ENCODE measurements around the gene CACNB1.
"Not testable (repeated sequence)": the region's sequence is repeated elsewhere in the genome, so short reads cannot be mapped to it uniquely, and the experiment has no call there.

The CACNB1 gene

DNA sequence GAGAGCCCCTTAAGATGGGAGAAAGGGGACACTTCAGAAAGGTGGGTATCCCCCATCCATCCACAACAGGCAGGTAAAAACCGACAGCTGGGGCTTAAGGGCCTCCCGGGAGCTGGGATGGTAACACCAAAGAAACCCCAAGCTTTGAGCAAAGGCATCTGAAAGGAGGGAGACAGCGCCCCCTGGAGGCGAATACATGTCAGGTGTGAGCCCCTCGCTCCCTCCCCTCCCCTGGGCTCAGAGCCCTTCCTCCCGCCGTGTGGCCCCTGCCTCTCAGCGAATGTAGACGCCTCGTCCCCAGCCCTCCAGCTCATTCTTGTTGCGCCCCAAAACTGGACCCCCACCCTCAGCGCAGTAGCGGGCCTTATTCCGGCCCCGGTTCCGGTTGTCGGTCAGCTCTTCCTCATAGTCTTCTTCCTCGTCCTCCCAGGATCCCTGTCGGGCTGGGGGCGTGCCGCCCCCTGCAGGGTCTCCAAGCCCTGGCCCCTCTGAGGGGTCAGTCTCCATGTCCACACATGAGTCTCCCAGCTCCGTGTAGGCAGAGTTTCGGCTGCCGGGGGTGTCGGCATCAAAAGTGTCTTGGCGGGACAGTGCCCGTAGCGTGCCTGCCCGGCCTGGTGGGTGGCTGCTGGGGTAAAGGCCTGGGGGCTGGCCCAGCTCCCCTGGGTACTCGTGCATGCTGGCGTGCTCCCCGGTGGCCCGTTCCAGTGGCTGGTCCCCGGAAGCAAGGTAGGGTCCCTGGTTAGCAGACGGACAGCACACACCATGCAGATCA lies 22.4 kb downstream of the CACNB1 start:
- DNase-seq (ENCODE audit: low read depth in 3 of 3), result peak; percentile 53 to 66 (median 53)

DNA sequence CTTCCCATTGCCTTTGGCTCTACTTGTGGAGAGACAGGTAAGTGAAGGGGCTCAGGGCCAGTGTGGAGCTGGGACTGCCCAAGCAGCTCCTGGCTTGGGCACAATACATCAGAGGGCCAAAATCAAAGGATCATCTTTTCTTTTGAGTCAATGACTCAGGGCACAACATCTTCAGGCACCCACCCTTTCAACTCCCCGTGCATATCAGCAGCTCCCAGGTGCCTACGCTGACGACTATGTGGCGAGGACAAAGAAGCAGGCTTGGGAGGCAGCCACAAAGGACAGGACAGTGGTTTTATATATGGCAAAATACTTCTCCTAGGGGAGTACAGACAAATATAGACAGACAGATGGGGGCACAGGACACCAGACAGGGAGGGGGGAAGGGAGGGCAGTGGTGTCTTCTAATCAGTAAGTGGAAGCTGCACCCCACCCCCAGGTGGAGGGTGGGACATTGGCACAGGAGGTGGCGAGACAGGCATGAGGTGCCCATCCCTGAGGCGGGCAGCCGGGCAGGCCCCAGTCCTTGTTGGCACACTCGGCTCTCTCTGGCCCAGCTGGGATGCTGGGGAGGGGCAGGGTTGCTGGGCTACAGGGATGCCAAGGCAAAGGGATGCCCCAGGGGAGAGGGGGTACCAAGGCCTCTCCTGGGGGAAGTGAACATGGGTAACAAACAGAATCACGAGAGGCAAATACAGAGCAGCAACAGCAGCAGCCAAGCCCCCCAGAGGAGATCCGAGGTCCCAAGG lies 23.8 kb downstream of the CACNB1 start:
- DNase-seq (ENCODE audit: low read depth in 3 of 3), result no peak

DNA sequence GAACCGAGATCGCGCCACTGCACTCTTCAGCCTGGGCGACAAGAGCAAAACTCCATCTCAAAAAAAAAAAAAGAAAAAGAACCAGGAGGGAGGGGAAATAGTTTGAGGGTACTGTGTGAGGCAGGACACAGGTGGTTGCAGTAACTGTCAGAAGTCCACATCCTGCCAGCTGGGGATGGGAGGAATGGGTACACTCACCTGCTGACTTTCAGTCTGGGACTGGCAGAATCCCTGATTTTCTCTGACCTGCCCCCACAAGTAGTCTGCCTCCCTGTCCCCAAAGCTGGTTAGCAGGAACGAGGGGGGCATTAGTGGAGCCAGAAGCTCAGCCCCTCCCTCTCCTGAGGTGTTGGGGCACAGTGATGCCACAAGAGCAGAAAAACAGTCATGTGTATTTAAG lies 24.4 kb downstream of the CACNB1 start:
- no peak for DNase-seq (ENCODE audit: low read depth in 3 of 3)

DNA sequence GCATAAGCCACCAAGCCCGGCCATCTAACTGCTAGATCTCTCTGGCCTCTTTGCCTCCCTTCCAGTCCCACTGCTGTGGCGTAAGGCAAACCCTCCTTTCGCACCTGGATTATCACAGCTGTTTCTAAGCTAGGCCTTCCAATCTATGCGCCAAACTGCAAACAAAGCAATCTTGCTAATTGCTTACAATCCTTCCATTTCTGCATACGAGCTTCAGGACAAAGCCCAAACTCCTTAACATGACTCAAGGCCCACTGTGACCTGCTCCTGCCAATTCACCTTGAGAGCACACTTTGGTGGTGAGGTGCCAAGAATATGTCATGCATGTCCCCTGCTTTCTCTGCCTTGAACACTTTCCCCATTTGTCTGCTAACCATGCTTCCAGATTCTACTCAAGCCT lies 25.5 kb downstream of the CACNB1 start:
- no peak for DNase-seq (ENCODE audit: low read depth in 3 of 3)

DNA sequence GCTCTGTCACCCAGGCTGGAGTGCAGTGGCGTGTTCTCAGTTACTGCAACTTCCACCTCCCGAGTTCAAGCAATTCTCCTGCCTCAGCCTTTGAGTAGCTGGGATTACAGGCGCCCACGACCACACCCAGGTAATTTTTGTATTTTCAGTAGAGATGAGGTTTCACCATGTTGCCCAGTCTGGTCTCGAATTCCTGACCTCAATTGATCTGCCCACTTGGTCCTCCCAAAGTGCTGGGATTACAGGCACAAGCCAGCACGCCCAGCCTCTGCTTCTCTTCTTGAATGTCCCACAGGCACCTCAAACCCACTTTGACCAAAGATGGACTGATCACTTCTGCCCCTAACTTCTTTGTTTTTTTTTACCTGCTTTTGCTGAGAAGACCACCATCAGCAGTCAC lies 26.9 kb downstream of the CACNB1 start:
- no peak for DNase-seq (ENCODE audit: low read depth in 3 of 3)

DNA sequence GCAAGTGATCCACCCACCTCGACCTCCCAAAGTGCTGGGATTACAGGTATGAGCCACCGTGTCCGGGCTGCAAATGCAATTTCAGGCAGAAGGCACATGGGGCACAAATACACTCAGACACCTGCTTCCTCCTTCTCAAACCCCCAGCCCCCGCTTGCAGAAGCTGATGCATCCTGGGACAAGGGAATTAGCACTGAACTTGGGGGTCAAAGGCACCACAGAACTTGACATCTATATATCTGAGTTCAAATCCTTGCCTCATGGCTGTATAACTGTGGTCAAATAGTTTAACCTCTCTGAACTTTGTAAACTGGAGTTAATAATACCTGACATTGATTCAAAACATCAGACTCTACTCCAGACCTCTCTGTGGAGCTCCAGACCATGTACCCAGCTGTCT lies 27.4 kb downstream of the CACNB1 start:
- no peak for DNase-seq (ENCODE audit: low read depth in 3 of 3)

DNA sequence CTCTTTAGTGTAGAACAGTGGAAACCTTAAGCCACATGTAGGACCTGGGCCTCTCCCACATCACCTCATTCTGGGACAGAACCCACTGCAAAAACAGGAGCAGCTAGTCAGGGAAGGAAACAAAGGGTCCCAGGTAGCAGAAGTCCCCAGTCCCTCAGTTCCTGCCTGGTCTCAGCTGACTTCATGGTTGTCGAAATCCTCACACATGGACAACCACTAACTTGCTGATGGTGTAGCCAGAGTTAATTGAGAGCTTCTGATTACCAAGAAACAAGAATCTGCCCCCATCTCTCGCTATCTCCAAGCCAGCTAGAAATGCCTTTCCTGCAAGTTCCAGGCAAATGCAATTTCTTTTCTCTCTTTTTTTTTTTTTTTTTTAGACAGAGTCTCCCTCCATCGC lies 28.0 kb downstream of the CACNB1 start:
- no peak for DNase-seq (ENCODE audit: low read depth in 3 of 3)

DNA sequence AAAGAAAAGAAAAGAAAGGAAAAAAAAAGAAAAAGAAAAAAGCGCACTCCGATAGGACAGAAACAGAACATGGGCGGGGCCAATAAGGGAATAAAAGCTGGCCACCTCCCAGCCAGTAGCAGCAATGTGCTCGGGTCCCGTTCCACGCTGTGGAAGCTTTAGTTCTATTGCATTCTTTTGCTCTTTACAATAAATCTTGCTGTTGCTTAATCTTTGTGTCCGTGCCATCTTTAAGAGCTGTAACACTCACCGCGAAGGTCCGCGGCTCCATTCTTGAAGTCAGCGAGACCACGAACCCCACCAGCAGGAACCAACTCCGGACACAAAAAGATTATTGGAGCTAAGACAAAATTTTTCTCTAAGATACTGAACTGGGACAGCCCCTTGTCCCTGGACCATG lies 28.4 kb downstream of the CACNB1 start:
- DNase-seq (ENCODE audit: low read depth in 3 of 3), result no peak

DNA sequence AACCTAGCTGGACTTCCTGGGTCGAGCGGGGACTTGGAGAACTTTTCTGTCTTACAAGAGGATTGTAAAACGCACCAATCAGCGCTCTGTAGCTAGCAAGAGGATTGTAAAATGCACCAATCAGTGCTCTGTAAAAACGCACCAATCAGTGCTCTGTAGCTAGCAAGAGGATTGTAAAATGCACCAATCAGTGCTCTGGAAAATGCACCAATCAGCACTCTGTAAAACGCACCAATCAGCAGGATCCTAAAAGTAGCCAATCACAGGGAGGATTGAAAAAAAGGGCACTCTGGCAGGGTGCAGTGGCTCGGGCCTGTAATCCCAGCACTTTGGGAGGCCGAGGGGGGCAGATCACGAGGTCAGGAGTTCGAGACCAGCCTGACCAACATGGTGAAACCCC lies 29.0 kb downstream of the CACNB1 start:
- not testable (repeated sequence) for DNase-seq (ENCODE audit: low read depth in 3 of 3)

DNA sequence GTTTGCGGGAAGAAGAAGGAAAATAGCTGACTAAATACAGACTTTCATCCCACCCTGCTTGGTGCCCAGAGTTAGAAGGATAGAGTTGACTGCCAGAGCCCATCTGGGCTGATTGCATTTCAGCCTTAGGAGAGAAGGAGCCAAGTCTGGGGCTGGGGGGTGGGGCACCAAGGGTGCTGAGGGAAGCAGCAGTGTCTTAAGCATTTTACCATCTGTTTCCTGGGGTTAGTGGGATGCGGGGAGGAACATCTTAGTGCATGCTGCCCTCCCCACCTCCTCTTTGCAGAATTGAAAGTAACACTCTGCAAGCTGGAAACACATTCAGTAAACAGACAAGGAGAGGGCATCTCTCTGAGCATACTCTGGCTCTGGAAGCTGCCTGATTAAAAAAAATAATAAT lies 30.0 kb downstream of the CACNB1 start:
- DNase-seq (ENCODE audit: low read depth in 3 of 3), result no peak

DNA sequence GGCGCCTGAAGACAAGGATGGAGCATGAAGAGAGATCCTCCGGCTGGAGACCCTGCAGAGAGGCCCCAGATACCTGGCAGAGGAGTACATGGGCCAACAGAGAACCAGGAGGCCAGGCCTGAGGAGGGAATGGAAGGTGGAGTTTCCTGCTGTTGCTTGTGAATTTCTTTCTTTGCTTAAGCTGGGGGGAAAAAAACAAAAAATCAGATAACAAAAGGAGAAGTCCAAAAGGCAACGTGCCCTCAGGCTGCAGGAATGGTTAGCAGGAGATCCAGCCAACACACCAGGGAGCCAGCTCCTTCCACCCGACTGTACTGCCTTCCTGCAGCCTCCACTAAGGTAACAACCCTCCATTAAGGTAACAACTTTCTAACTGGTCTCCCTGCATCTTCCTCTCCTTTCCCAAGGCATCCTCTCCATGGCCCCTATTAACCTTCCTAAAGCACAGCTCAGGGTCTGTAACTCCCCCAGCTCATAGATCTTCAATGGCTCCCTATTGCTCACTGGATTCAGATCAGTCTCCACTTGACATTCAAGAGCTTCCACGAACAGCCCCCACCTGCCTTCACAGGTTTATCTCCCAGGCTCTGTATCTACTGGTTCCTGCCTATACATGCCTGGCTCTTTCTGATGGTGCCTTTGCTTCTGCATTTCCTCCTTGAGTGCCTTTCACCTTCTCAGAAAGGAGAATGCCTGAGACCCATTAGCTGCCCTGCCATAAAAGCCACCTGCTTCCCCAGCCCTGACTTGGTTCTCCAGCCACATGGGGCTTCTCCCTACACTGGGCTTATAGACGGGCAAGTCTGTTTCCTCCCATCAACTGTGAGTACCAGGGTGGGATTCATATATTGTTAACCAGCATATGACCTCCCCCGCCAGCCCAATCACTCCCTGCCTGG lies 30.8 kb downstream of the CACNB1 start:
- DNase-seq (ENCODE audit: low read depth in 3 of 3), result no peak

DNA sequence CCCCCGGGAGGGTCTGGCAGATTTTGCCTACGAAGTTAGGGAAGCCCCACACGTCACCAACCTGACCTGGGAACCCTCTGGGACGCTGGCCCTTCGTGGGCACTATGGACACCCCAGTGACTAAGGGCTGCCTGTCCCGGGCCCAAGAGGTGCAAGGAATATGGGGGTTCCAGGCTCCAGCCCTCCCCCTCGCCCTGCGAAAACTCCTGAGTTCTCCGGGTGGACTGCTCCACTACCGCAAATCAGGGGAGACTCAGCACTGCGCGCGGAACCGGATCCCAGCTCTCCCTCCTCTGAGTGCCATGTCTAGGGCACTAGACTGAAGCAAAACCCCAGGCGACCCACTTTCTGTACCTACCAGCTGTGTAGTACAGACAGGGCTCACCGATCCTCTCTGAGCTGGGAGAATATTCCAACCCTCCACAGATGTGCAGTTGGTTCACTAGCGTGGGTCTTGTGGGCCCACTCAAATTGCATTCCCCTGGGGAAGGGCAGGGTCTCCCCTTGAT lies 31.6 kb downstream of the CACNB1 start, which contains the start of gene ARL5C:
ARL5C (minus strand) TSS at position 321 of the 509 bp plus-strand sequence. CDS start 401 bp downstream, outside the sequence.
- DNase-seq (ENCODE audit: low read depth in 3 of 3), result no peak

DNA sequence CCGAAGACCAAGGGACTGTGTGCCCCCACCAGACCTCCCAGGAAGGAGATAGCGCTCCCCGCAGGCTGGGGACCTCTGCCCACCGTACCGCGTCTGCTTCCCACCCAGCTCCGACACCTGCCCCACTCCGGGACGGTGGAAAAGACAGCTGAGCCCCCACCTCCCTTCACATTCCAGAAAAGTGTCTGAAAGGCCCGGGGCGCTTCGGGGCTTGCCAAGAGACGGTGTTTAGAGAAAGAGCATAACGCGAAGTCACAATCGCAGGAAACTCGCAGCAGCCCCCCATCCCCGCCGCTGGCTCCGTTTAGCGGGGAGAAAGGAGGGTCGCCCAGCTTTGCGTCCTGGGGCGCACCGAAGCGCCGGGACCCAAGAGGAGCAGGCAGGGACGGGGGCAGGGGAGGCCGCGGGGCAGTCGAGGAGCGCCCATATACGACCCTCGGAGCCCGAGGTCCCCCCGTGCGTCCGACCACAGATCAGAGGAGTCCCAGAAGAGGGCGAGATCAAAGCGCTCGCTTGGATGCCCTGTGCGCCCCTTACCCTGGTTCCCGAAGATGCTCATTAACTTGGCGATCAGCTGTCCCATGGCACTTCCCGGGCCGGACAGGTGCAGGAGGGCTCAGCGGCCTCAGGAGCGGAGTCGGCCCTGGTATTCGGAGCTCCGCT lies 32.2 kb downstream of the CACNB1 start:
- no peak for DNase-seq (ENCODE audit: low read depth in 3 of 3)

DNA sequence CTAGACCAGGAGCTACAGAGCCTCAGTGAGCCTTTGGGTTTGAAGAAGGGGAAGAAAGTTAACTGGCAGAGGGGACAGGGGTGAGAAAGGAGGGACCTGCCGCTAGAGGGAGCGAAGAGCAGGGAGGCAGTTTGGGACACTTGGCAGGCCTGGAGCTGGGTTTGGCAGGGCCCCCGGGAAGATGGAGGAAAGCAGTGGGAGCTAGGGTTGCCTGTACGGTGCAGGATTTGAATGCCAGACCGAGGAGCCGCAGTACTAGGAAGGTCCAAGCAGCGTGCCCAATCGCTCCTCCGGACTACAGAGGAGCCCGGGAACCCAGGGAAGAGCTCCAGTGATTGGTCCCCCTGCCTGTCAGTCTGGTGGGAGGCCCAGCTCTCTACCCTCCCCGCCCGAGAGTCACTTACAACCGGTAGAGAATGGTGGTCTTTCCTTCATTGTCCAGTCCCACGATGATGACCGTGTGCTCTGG lies 32.8 kb downstream of the CACNB1 start:
- peak; percentile 53 to 54 (median 54) for DNase-seq (ENCODE audit: low read depth in 3 of 3)

DNA sequence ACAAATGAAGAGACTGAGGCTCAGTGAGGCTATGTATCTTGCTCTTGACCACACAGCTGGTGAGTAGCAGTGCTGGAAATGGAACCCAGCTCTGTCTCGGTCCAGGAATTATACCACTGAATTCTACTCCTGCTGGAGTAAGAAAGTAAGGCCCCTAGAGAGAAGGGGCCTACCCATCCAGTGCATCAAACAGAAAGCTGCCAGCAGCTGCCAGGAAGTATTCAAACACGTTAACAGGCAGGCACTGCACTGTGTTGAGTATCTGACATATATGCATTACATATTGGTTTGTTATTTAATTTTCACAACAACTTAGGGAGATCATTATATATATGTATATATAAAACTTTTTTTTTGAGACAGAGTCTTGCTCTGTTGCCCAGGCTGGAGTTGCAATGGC lies 35.5 kb downstream of the CACNB1 start:
- DNase-seq (ENCODE audit: low read depth in 3 of 3), result no peak

DNA sequence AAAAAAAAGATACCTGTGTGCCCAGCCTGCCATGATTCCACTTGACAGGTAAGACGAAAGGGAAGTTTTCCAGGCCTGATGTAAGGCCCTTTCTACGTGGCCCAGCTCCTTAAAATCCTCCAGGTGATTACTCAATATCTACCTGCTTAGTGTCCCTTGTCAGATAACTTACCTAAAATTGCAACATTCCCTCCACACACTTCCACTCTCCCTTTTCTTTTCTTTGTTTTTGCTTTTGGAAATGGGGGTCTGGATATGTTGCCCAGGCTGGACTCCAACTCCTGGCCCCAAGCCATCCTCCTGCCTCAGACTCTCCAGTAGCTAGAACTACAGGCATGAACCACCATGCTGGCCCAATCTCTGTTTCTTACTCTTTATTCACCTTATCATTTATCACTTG lies 38.8 kb downstream of the CACNB1 start:
- DNase-seq (ENCODE audit: low read depth in 3 of 3), result no peak

DNA sequence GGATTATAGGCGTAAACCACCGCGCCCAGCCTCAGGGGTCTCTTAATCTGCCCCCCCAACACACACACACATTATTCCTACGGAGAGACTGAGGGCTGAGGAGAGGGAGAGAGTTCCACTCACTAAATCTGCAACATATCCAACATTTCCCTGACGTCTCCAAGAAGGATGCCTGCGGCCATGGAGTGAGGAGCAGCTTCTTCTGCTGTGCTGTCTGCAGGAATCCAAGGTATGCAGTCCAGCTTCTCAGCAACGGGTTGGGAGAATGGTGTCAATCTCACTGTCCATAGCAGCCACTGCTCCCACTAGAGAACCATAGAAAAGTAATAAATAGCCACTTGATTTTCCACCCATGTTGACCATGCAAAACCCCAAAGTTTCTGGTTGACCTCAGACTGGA lies 41.0 kb downstream of the CACNB1 start:
- DNase-seq (ENCODE audit: low read depth in 3 of 3), result no peak

DNA sequence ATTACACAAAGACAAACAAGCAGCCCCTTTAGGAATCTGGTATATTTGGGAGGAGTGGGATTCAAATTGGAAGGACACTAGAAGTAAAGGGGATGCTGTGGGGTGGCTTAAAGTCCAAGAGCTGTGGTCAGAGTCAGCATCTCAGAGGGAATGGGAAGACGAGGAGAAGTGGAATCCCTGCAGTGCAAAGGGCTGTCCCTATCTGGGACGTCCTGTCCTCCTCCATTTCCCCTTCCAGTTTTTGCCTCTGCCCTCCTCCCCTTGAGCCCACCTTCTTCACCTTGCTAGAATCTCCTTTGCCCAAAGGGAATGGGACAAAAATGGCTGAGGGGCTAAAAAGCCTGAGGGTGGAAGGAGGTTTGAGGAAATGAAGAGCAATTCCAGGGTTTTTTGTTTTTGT lies 41.8 kb downstream of the CACNB1 start:
- DNase-seq (ENCODE audit: low read depth in 3 of 3), result no peak

DNA sequence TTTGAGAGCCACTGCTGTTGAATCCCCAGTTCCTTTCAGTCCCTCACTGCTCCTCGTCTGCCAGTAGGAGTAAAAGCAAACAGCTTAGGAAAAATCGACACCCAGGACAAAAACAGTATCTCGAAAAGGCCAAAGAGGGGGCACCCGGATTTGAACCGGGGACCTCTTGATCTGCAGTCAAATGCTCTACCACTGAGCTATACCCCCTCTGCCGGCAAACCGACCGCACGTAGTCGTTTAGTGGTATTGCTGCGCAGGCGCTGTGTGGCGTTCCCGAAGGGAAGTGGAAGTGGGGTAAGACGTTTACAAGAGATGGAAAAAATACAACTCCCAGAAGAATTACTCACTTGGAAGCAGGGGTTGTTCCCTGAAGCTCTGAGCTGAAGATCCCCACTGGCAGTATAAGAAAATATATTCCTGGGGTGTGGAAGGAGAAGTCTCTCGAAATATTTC lies 43.8 kb downstream of the CACNB1 start:
- peak; percentile 86 to 97 (median 91) for DNase-seq (ENCODE audit: low read depth in 3 of 3)

DNA sequence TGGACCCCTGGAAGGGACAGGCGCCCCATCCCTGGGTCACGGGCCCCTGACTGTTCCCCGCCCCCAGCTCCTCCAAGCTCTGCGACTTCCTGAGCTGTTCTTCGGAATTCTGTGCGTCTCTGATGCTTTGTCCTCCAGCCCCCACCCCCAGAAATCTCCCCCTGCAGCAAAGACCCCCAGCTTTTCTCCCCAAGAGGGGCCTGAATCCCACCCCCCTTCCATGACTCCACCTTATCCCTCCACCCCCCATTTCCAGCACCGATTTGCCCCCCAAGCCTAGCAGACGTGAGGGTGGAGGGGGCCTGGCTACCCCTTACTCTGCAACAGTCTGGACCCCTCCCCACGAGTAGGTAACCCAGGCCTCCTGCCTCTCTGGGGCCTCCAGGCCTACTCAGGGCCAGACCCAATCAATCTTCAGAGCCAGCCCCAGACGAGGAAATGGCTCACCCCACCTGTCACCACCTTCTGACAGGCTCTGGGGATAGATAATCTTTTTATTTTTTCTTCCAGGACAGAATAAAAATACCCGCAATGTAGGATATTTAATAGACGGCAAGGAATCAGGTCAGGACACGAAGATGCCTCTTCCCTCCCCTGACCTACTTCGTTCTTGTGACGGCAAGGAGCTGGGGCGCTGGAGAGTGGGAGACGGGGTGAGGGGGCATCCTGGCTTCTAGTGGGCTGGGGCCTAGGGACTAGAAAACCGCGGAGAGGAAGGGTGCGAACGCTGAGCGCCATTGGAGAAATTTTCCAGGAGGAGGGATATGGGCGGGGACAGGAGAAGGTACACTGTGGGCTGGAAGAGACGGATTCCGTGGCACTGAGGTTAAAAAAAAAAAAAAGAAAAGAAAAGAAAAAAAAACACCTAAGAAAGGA lies 45.3 kb downstream of the CACNB1 start:
- DNase-seq (ENCODE audit: low read depth in 3 of 3), result no peak
